BLaER1 (cell line): ENCODE measurements around the gene GRB7.
A peak's percentile ranks its signal among the peaks of the same experiment; 100 is the strongest.

ENCODE experiments used
- H3K27ac ChIP-seq: shearing (Covaris generic); formaldehyde crosslinking; 2 replicates; pipeline ENCODE4 v1.8.1; 2022
- H3K27me3 ChIP-seq: shearing (Covaris generic); formaldehyde crosslinking; 2 replicates; pipeline ENCODE4 v1.8.1; 2022
- H3K36me3 ChIP-seq: shearing (Covaris generic); formaldehyde crosslinking; 2 replicates; pipeline ENCODE4 v1.8.1; 2022
- H3K4me1 ChIP-seq: shearing (Covaris generic); formaldehyde crosslinking; 2 replicates; pipeline ENCODE4 v1.8.1; 2022
- H3K4me2 ChIP-seq: shearing (Covaris generic); formaldehyde crosslinking; 2 replicates; pipeline ENCODE4 v1.8.1; 2022
- H3K4me3 ChIP-seq: shearing (Covaris generic); formaldehyde crosslinking; 2 replicates; pipeline ENCODE4 v1.8.1; 2022
- H3K9ac ChIP-seq: shearing (Covaris generic); formaldehyde crosslinking; 2 replicates; pipeline ENCODE4 v1.8.1; 2022
- H3K9me3 ChIP-seq: shearing (Covaris generic); formaldehyde crosslinking; 2 replicates; pipeline ENCODE4 v1.8.1; 2022
- H4K20me1 ChIP-seq: shearing (Covaris generic); formaldehyde crosslinking; 2 replicates; pipeline ENCODE4 v1.8.1; 2022
- Cebpa-rat ChIP-seq: shearing (Covaris generic); IDR thresholded peaks from 2 replicates; pipeline ENCODE4 v1.8.1; 2022

The GRB7 gene

DNA sequence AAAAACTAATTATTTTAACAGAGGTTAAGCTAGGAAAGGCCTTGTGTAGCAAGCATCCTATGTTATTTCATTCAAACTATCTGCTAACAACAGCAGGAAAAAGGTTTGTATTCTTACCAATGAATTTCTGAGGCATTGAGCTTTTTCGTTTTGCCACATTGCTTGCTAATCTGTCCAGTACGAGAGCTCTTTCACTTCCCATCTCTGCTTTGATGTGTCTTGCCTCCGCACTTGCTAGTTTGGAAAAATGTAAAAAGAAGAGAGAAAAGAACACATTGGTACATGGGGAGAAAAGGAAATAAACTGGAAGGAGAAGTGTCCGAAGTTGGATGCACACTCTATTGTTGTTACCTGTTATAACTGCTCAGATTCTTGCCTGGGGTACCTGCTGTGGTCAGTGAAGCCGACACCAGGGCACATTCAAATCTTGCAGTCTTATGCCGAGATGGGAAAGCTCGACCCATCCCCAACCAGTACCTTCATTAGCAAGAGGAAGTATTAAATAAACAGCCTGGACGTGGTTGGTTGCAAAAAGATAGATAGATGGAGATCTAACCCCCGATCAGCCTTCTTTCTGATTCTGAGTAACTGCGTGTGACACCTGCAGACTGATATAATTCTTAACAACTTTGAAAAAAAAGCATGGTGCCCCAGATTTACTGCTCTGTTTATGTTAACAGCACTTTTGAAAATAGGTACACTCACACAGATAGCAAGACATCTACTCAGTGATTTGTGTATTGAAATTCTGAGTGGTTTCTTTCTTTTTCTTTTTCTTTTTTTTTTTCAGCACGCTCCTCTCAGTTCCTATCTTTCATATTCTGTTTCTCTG lies 40.0 kb downstream of the GRB7 start:
- TF ChIP-seq Cebpa-rat, result no peak
- Histone ChIP-seq H3K27ac (no peak overlapping the region), H3K4me1 (peaks cover 23% of the 10 kb centered on the region), H3K36me3 (no peaks in the 10 kb centered on the region), H3K9me3 (no peaks in the 10 kb centered on the region), H3K4me2 (no peak overlapping the region), H3K4me3 (no peak overlapping the region), H3K27me3 (no peaks in the 10 kb centered on the region), H4K20me1 (no peaks in the 10 kb centered on the region), H3K9ac (no peak overlapping the region)

DNA sequence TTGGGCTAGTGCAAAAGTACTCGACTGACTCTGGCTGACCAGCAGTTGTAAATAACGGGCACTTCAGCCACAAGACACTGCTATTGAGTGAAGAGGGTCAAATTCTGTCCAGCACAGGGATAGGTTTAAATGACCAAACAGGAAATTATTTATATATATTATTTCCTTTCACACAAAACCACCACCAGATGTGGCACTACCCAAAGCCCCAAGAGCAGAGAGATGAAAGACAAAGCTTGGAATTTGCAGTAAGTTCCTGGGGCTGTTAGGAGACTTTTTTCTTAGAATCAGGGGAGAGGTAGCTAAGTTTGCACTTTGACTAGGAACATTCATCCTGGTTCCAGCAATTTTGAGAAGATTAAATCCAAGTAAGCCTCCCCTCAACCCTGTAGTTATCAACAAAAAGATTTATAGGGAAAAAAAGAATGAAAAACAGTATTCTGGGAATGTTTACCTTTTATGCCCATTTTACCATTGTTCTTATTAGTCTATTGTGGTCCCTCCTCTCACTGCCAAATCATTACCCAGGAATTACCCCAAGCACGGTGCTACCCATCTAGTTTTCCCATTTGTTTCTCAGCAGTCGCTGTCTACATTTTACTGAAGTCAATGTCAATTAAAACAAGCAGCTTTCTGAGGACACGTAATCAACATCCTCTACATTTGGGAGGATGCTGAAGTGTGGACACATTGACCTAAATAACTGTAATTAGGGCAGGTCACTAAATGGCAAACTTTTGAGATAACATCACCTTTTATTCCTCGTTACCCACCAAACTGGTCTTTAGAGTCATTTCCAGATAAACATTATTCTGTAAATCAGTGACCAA lies 43.5 kb downstream of the GRB7 start:
- H4K20me1 ChIP-seq, result no peaks in the 10 kb centered on the region
- no peak overlapping the region for H3K9ac ChIP-seq
- H3K9me3 ChIP-seq, result no peaks in the 10 kb centered on the region
- no peak for TF ChIP-seq Cebpa-rat
- peaks cover 24% of the 10 kb centered on the region for H3K4me1 ChIP-seq
- H3K36me3 ChIP-seq, result no peaks in the 10 kb centered on the region
- peak overlapping the region; percentile 53 for H3K4me2 ChIP-seq
- H3K27ac ChIP-seq, result no peak overlapping the region
- no peaks in the 10 kb centered on the region for H3K27me3 ChIP-seq
- no peak overlapping the region for H3K4me3 ChIP-seq

- Histone ChIP-seq H3K4me1 (peaks cover 29% of the 10 kb centered on the region), H3K27ac (no peak overlapping the region), H3K9ac (no peak overlapping the region), H3K27me3 (no peaks in the 10 kb centered on the region), H3K9me3 (no peaks in the 10 kb centered on the region), H3K36me3 (no peaks in the 10 kb centered on the region), H3K4me3 (no peak overlapping the region), H3K4me2 (no peak overlapping the region), H4K20me1 (no peaks in the 10 kb centered on the region)
- TF ChIP-seq Cebpa-rat, result no peak
Measured at GRCh38 chr17:39781861-39782213, 44.1 kb downstream of the GRB7 start.

GRCh38 chr17:39782481-39782880 lies 44.7 kb downstream of the GRB7 start:
- Histone ChIP-seq H3K9me3 (no peaks in the 10 kb centered on the region), H3K9ac (no peak overlapping the region), H3K27ac (no peak overlapping the region), H4K20me1 (no peaks in the 10 kb centered on the region), H3K36me3 (no peaks in the 10 kb centered on the region), H3K4me2 (no peak overlapping the region), H3K4me1 (peaks cover 36% of the 10 kb centered on the region), H3K4me3 (no peak overlapping the region), H3K27me3 (no peaks in the 10 kb centered on the region)
- no peak for TF ChIP-seq Cebpa-rat

DNA sequence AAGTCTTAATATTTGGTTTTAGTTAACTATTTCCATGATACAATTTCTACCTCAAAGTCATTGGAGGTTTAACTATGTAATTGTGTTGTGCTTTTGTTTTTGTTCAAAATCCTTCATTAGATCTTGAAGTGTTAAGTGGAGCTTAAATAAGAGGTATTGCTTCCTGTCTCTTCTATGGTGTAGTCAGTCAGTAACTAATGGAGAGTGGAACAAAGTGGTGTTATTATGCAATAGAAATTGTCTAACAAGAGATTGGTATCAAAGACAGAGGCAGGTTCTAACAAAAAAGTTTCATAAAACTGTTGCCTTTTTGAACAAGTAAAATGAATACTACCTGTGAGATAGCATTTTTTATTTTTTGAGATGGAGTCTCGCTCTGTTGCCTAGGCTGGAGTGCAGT lies 45.2 kb downstream of the GRB7 start:
- Histone ChIP-seq H3K4me2 (no peak overlapping the region), H3K4me1 (peaks cover 41% of the 10 kb centered on the region), H3K9ac (no peak overlapping the region), H4K20me1 (no peaks in the 10 kb centered on the region), H3K9me3 (no peaks in the 10 kb centered on the region), H3K27ac (no peak overlapping the region), H3K27me3 (no peaks in the 10 kb centered on the region), H3K36me3 (no peaks in the 10 kb centered on the region), H3K4me3 (no peak overlapping the region)
- TF ChIP-seq Cebpa-rat, result no peak

GRCh38 chr17:39787041-39787440 lies 49.3 kb downstream of the GRB7 start:
- Histone ChIP-seq H3K9ac (no peak overlapping the region), H3K4me2 (peak overlapping the region; percentile 36), H3K36me3 (no peaks in the 10 kb centered on the region), H4K20me1 (no peaks in the 10 kb centered on the region), H3K27ac (no peak overlapping the region), H3K4me3 (no peak overlapping the region), H3K4me1 (peaks cover 42% of the 10 kb centered on the region), H3K9me3 (no peaks in the 10 kb centered on the region), H3K27me3 (no peaks in the 10 kb centered on the region)
- no peak for TF ChIP-seq Cebpa-rat

- no peak overlapping the region for H3K27ac ChIP-seq
- peaks cover 46% of the 10 kb centered on the region for H3K4me1 ChIP-seq
- TF ChIP-seq Cebpa-rat, result no peak
- H3K27me3 ChIP-seq, result no peaks in the 10 kb centered on the region
- no peak overlapping the region for H3K4me3 ChIP-seq
- peak overlapping the region; percentile 36 for H3K4me2 ChIP-seq
- no peaks in the 10 kb centered on the region for H4K20me1 ChIP-seq
- no peaks in the 10 kb centered on the region for H3K36me3 ChIP-seq
- H3K9ac ChIP-seq, result no peak overlapping the region
- H3K9me3 ChIP-seq, result no peaks in the 10 kb centered on the region
Measured at GRCh38 chr17:39787743-39788484, 50.2 kb downstream of the GRB7 start.

DNA sequence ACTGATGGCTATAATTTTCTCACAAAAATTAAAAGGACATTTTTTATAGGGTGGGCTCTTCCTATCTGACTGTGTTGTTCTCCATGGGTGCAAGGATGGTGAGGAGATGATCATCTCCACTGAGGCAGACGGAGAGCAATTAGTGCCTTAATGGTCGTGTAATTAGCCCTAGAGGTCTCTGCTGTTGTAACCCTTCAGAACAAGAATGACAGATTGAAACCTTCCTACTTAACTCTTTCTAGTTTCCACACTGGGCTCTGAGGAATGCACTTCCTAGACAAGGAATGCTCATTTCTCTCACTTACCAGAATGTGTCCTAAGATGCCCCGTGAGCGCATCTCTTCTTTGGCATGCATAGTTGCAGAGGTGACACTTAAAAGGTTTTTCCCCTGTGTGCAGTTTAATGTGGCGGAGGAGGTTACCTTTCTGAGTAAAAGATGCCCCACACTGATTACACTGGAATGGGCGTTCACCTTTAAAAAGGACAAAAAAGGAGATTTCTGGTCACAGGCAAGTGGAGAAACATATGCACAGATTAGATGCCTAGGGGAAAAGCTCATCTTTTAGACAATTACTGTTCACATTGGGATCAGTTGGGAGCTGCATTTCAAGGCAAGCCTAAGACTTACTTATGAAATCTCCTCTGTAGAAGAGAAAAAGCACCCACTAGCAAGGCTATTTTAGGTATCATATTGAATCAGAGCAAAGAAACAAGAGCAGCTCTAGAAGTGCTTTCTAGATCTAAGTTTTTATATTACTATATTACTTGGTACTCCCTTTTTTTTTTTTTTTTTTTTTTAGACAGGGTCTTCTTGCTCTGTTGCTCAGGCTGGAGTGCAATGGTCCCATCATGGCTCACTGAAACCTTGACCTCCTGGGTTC lies 53.6 kb downstream of the GRB7 start:
- peak overlapping the region; percentile 88 for H3K4me2 ChIP-seq
- TF ChIP-seq Cebpa-rat, result no peak
- no peaks in the 10 kb centered on the region for H3K27me3 ChIP-seq
- no peak overlapping the region for H3K27ac ChIP-seq
- H3K9me3 ChIP-seq, result no peaks in the 10 kb centered on the region
- H3K4me1 ChIP-seq, result peaks cover 75% of the 10 kb centered on the region
- no peaks in the 10 kb centered on the region for H3K36me3 ChIP-seq
- no peaks in the 10 kb centered on the region for H4K20me1 ChIP-seq
- no peak overlapping the region for H3K9ac ChIP-seq
- no peak overlapping the region for H3K4me3 ChIP-seq
